Hepatocyte (in vitro differentiated cells): Measurements from ENCODE around the gene TM9SF1. TPM values are rescaled to one million over a fixed set of nuclear protein-coding genes. Genes with fewer than 3 reads are reported as not detected.

ENCODE experiments used
- DNase-seq: peaks from one replicate; pipeline ENCODE4 v3.0.0-alpha.2; 2016; ENCODE audit warnings: low spot score
- H2AFZ ChIP-seq: fragments of 200-600 bp; sonication (generic); 2 replicates; pipeline ENCODE4 v1.6.0; 2016; ENCODE audit warnings: antibody characterized with exemption, mild to moderate bottlenecking
- H3K27ac ChIP-seq: fragments of 200-600 bp; sonication (generic); 2 replicates; pipeline ENCODE4 v1.5.1; 2016; ENCODE audit warnings: mild to moderate bottlenecking
- H3K27me3 ChIP-seq: fragments of 200-600 bp; sonication (generic); 2 replicates; pipeline ENCODE4 v1.6.1; 2016
- H3K36me3 ChIP-seq: fragments of 200-600 bp; sonication (generic); replicated peaks from 2 replicates; pipeline ENCODE4 v1.5.1; 2016; ENCODE audit warnings: low read depth; ENCODE audit not compliant: insufficient read depth
- H3K4me1 ChIP-seq: fragments of 200-600 bp; sonication (generic); 2 replicates; pipeline ENCODE4 v1.5.1; 2016; ENCODE audit warnings: mild to moderate bottlenecking, moderate library complexity; ENCODE audit not compliant: insufficient read depth
- H3K4me2 ChIP-seq: fragments of 200-600 bp; sonication (generic); 2 replicates; pipeline ENCODE4 v1.6.0; 2016
- H3K4me3 ChIP-seq: fragments of 200-600 bp; sonication (generic); 2 replicates; pipeline ENCODE4 v1.5.1; 2016; ENCODE audit warnings: mild to moderate bottlenecking
- H3K79me2 ChIP-seq: fragments of 200-600 bp; sonication (generic); 2 replicates; pipeline ENCODE4 v1.6.0; 2017; ENCODE audit warnings: mild to moderate bottlenecking
- H3K9me2 ChIP-seq: fragments of 200-600 bp; sonication (generic); replicated peaks from 2 replicates; pipeline ENCODE4 v1.6.0; 2017; ENCODE audit warnings: mild to moderate bottlenecking; ENCODE audit not compliant: insufficient read depth
- H3K9me3 ChIP-seq: fragments of 200-600 bp; sonication (generic); 2 replicates; pipeline ENCODE4 v1.5.1; 2016; ENCODE audit warnings: low read depth, mild to moderate bottlenecking
- H4K20me1 ChIP-seq: fragments of 200-600 bp; sonication (generic); 2 replicates; pipeline ENCODE4 v1.6.0; 2016; ENCODE audit warnings: mild to moderate bottlenecking; ENCODE audit not compliant: insufficient read depth, poor library complexity, severe bottlenecking
- EZH2 ChIP-seq: fragments of 200-600 bp; sonication (generic); IDR thresholded peaks from 2 replicates; pipeline ENCODE4 v1.6.1; 2016; ENCODE audit warnings: antibody characterized with exemption, mild to moderate bottlenecking, borderline replicate concordance
- EZH2phosphoT487 ChIP-seq: fragments of 200-600 bp; sonication (generic); IDR thresholded peaks from one replicate; pipeline ENCODE4 v1.6.1; 2018; ENCODE audit warnings: antibody characterized with exemption, mild to moderate bottlenecking, low read depth, moderate library complexity; ENCODE audit not compliant: unreplicated experiment, severe bottlenecking
- WGBS: methylation state at CpG from one replicate; pipeline ENCODE4 v1.1.6; 2016; ENCODE audit warnings: low lambda C conversion rate; ENCODE audit errors: missing lambda C conversion rate; 5-methylcytosine and 5-hydroxymethylcytosine counted together
- polyA plus RNA-seq: library from polyadenylated mRNA; unstranded; fragments of >200 nt; fragmentation: Nextera tagmentation; extraction: Ambion mirVana; gene quantifications from 2 replicates; pipeline ENCODE4 v1.2.1, GENCODE V29; 2016
- total RNA-seq: library from RNA; depleted of rRNA; stranded (reverse); fragments of >200 nt; gene quantifications from 2 replicates; pipeline ENCODE4 v1.2.3, GENCODE V29; 2014
- TF ChIP-seq, protein P1 (sequence below): fragments of 200-600 bp; sonication (generic); IDR thresholded peaks from 2 replicates; pipeline ENCODE4 v1.5.1; 2016; ENCODE audit warnings: antibody characterized with exemption, mild to moderate bottlenecking; ENCODE audit not compliant: poor library complexity

Gene TM9SF1
- total and polyA plus RNA-seq, 2 experiments from 2014 or later = 68.1 to 84.0 TPM

DNA sequence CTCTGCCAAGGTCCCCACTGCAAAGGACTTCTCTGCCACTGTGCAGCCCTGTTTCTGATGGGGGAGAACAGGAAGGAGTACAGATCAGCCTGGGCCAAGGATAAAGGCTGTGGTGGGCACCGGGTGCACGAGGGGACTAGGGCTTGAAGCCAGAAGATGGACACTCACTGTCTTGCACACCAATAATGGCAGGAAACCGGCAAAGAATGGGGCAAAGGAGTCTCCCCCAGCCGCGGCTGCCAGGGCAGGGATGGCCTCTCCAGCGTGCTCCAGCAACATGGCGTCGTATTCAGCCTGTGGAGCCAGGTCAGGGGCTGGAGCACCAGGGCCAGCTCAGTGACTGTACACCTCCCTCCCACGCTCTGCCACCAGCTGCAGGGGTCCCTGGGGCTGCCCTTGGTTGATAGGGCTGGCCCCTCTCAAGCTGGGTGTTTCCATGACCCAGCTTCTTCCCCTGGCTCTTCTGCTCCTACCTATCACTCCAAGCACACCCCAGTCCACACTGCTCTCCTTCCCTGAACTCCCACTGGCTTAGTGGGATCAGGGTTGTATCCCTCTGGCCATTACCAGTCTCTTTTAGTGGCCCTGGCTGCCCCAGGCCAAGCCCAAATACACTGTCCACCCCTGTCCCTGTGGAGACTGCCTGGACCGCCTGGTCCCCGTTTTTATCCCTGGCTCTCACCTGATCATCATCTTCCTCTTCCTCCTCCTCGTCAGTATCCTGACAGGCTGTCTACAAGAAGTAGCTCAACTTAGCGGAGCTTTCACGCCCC lies 12.9 kb downstream of the TM9SF1 start:
- no peak overlapping the region for H3K4me3 ChIP-seq
- no peaks in the 10 kb centered on the region for H3K9me3 ChIP-seq
- H3K79me2 ChIP-seq = peaks cover 10% of the 10 kb centered on the region
- no peak overlapping the region for H3K27ac ChIP-seq
- TF ChIP-seq EZH2phosphoT487 (no peak), EZH2 (no peak)
- TF ChIP-seq, protein P1, sequence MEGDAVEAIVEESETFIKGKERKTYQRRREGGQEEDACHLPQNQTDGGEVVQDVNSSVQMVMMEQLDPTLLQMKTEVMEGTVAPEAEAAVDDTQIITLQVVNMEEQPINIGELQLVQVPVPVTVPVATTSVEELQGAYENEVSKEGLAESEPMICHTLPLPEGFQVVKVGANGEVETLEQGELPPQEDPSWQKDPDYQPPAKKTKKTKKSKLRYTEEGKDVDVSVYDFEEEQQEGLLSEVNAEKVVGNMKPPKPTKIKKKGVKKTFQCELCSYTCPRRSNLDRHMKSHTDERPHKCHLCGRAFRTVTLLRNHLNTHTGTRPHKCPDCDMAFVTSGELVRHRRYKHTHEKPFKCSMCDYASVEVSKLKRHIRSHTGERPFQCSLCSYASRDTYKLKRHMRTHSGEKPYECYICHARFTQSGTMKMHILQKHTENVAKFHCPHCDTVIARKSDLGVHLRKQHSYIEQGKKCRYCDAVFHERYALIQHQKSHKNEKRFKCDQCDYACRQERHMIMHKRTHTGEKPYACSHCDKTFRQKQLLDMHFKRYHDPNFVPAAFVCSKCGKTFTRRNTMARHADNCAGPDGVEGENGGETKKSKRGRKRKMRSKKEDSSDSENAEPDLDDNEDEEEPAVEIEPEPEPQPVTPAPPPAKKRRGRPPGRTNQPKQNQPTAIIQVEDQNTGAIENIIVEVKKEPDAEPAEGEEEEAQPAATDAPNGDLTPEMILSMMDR = no peak
- WGBS = 91% methylated on average over 14 of the region's 14 CpGs
- no peaks in the 10 kb centered on the region for H3K4me1 ChIP-seq
- DNase-seq = no peak
- H3K9me2 ChIP-seq = no peaks in the 10 kb centered on the region
- H4K20me1 ChIP-seq = no peaks in the 10 kb centered on the region
- H3K36me3 ChIP-seq = no peaks in the 10 kb centered on the region
- H3K27me3 ChIP-seq = no peaks in the 10 kb centered on the region
- no peak overlapping the region for H3K4me2 ChIP-seq
- H2AFZ ChIP-seq = no peak overlapping the region

DNA sequence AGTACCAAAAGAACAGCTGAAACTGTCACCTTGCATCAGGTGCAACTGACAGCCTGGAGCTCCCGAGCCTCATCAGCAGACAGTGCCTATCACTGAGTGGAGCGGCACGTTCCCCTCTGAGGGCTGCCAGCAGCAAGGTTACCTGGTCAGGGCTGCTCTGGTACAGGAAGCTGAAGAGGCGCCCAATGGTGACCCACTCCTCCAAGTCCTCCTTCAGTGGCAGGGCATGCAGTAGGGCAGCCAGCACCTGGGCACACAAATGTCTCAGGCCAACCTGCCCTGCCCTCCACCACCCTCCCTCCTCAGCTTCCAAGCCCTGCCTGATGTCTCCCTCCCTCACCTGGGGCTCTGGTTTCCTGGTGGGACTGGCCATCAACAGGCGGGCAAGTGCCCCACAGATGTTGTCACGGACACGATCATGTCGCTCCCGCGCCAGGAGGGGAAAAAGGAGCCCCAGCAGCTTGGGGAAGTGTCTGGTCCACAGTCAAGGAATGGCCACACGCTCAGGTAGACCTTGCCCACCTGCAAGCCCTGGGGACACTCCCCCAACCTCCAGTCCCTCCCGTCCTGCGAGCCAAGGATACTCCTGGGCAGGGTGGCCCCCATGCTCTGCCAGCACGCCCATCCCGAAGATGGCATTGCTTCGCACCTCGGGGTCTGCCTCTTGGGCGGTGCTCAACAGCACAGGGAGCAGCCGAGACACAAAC lies 13.7 kb downstream of the TM9SF1 start:
- H3K79me2 ChIP-seq = peaks cover 5% of the 10 kb centered on the region
- H3K27me3 ChIP-seq = no peaks in the 10 kb centered on the region
- no peak overlapping the region for H3K27ac ChIP-seq
- no peak overlapping the region for H3K4me2 ChIP-seq
- no peak overlapping the region for H2AFZ ChIP-seq
- no peaks in the 10 kb centered on the region for H4K20me1 ChIP-seq
- DNase-seq = no peak
- H3K9me3 ChIP-seq = no peaks in the 10 kb centered on the region
- TF ChIP-seq EZH2 (no peak), EZH2phosphoT487 (no peak)
- TF ChIP-seq, protein P1 = no peak
- no peaks in the 10 kb centered on the region for H3K4me1 ChIP-seq
- WGBS = 90% methylated on average over 19 of the region's 19 CpGs
- H3K9me2 ChIP-seq = no peaks in the 10 kb centered on the region
- peaks cover under 1% of the 10 kb centered on the region for H3K36me3 ChIP-seq
- H3K4me3 ChIP-seq = no peak overlapping the region

DNA sequence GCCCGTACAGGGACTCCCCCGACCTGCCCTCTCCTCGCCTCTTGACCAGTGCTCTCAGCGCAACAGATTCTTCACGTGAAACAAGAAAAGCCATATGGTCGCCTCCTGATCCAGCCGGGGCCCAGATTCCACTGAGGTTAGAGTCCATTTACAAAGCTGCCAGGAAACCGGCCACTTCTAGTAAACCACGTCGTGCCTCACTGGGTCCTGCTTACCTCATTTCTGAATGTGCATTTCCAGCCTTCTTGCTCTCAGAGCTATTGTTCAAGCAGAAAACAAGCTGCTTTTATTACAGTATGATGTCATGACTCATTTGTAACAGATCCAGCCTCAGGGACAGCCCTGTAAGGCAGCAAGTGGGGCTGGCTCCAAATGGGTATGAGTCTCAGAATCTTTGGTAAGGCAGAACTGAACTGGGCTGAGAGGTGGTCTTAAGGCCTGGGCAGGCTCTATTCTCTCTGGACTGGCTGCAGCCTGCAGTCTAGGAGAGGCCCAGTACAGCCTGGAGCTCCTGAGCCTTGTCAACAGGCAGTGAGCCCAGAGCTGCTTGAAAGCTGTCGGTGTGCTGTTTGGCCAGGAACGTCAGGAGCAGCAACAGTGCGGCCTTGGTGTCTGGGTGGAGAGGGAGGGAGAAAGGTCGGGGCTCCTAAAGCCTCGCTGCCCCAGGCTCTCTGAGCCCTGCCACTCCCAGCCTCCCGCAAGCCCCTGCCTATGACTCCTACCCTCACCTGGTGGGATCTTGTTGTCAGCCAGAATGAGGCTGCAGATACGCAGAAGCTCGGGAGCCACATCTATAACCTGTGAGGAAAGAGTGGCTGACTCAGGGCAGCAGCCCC lies 15.1 kb downstream of the TM9SF1 start:
- no peak overlapping the region for H3K4me2 ChIP-seq
- no peak overlapping the region for H3K4me3 ChIP-seq
- no peaks in the 10 kb centered on the region for H3K4me1 ChIP-seq
- H3K9me3 ChIP-seq = no peaks in the 10 kb centered on the region
- WGBS = 85% methylated on average over 18 of the region's 18 CpGs
- TF ChIP-seq, protein P1 = no peak
- TF ChIP-seq EZH2phosphoT487 (no peak), EZH2 (no peak)
- H3K27me3 ChIP-seq = no peaks in the 10 kb centered on the region
- H3K9me2 ChIP-seq = no peaks in the 10 kb centered on the region
- peak; percentile 60 for DNase-seq
- H3K79me2 ChIP-seq = peaks cover 2% of the 10 kb centered on the region
- no peak overlapping the region for H2AFZ ChIP-seq
- H3K36me3 ChIP-seq = peaks cover 2% of the 10 kb centered on the region
- H4K20me1 ChIP-seq = no peaks in the 10 kb centered on the region
- peak overlapping the region; percentile 87 for H3K27ac ChIP-seq
